H1 (cell line): Measurements from ENCODE around the gene ASTN1. TPM values are rescaled to one million over a fixed set of nuclear protein-coding genes. Genes with fewer than 3 reads are reported as not detected.

ENCODE experiments used
- CTCF ChIA-PET: fragments of 300-600 bp; sonication (Branson Sonifier 250); formaldehyde crosslinking; loops from one replicate; lab custom pipeline; 2021; ENCODE audit not compliant: partially characterized antibody; lab: Charles Lee
- POLR2A ChIA-PET: fragments of 300-600 bp; sonication (Branson Sonifier 250); formaldehyde crosslinking; loops from one replicate; lab custom pipeline; 2021; ENCODE audit warnings: inconsistent platforms; ENCODE audit not compliant: partially characterized antibody; lab: Charles Lee
- DNase-seq, 2 experiments: peaks; one replicate each; pipeline versions ENCODE4 v3.0.0 to v3.0.0-alpha.2; 2010 to 2022; ENCODE audit warnings: low spot score in 2 of 2, low read depth in 1 of 2, mixed read lengths in 1 of 2
- FAIRE-seq: peaks from 2 replicates; lab custom pipeline; 2011; peaks lifted over from hg19 to GRCh38; lab: Jason Lieb, UNC
- H2AFZ ChIP-seq: 2 replicates; pipeline ENCODE4 v1.8.1; 2012; ENCODE audit warnings: low read length, inconsistent platforms
- H2AK5ac ChIP-seq: 2 replicates; pipeline ENCODE4 v1.6.1; 2013; ENCODE audit warnings: low read depth, low read length
- H2BK120ac ChIP-seq: replicated peaks from 2 replicates; pipeline ENCODE3; 2013; ENCODE audit warnings: low read depth, low read length, inconsistent platforms
- H2BK12ac ChIP-seq: 2 replicates; pipeline ENCODE4 v1.6.1; 2013; ENCODE audit warnings: low read depth, low read length
- H2BK15ac ChIP-seq: 2 replicates; pipeline ENCODE4 v1.6.1; 2013; ENCODE audit warnings: low read length
- H2BK20ac ChIP-seq: 2 replicates; pipeline ENCODE4 v1.6.1; 2013; ENCODE audit warnings: low read length
- H2BK5ac ChIP-seq: 2 replicates; pipeline ENCODE4 v1.6.1; 2013; ENCODE audit warnings: low read depth, low read length
- H3K14ac ChIP-seq: 2 replicates; pipeline ENCODE4 v1.6.1; 2013; ENCODE audit warnings: inconsistent platforms; ENCODE audit not compliant: insufficient read length
- H3K18ac ChIP-seq: 2 replicates; pipeline ENCODE4 v1.6.1; 2013; ENCODE audit warnings: low read length; ENCODE audit errors: extremely low read depth
- H3K23ac ChIP-seq: 2 replicates; pipeline ENCODE4 v1.6.1; 2013; ENCODE audit warnings: inconsistent platforms; ENCODE audit not compliant: insufficient read length
- H3K23me2 ChIP-seq: 2 replicates; pipeline ENCODE4 v1.6.1; 2013; ENCODE audit warnings: low read depth, low read length
- H3K27ac ChIP-seq: 2 replicates; pipeline ENCODE4 v1.6.1; 2011; ENCODE audit warnings: low read depth, low read length, inconsistent platforms
- H3K27me3 ChIP-seq, 4 experiments: replicated peaks in 1 of 4; 1 replicate in 1 of 4; 2 replicates in 3 of 4; pipeline versions ENCODE4 v1.6.1 to v1.8.1; 2011 to 2013; ENCODE audit warnings: low read length in 3 of 4, mild to moderate bottlenecking in 3 of 4, inconsistent platforms in 2 of 4, mixed read lengths in 2 of 4, moderate library complexity in 1 of 4; ENCODE audit not compliant: control insufficient read depth in 3 of 4, insufficient read depth in 3 of 4; ENCODE audit errors: extremely low read depth in 1 of 4
- H3K36me3 ChIP-seq, 4 experiments: 2 replicates each; pipeline versions ENCODE4 v1.6.1 to v1.8.1; 2011 to 2013; ENCODE audit warnings: mild to moderate bottlenecking in 4 of 4, low read length in 3 of 4, moderate library complexity in 2 of 4, control low read depth in 1 of 4, inconsistent platforms in 1 of 4; ENCODE audit not compliant: insufficient read depth in 4 of 4, control insufficient read depth in 2 of 4
- H3K4ac ChIP-seq: replicated peaks from 2 replicates; pipeline ENCODE3; 2013; ENCODE audit warnings: low read length, low read depth, mixed read lengths, inconsistent platforms; ENCODE audit not compliant: insufficient read length
- H3K4me1 ChIP-seq, 4 experiments: replicated peaks in 1 of 4; 1 replicate in 1 of 4; 2 replicates in 3 of 4; pipeline versions ENCODE4 v1.6.1 to v1.8.1; 2011 to 2013; ENCODE audit warnings: low read length in 3 of 4, inconsistent platforms in 2 of 4, mixed read lengths in 1 of 4; ENCODE audit not compliant: insufficient read depth in 4 of 4, control insufficient read depth in 3 of 4
- H3K4me2 ChIP-seq, 2 experiments: 2 replicates each; pipeline versions ENCODE4 v1.6.1 to v1.8.1; 2011 to 2013; ENCODE audit warnings: low read depth in 2 of 2, low read length in 2 of 2, control low read depth in 1 of 2, inconsistent platforms in 1 of 2, mild to moderate bottlenecking in 1 of 2; ENCODE audit not compliant: insufficient read depth in 1 of 2
- H3K4me3 ChIP-seq, 4 experiments: fragments of 200-600, 300-600 bp in 1 of 4; sonication (generic), shearing (Covaris generic), sonication (Bioruptor Twin) in 1 of 4; 2 replicates each; pipeline versions ENCODE4 v1.5.1 to v1.8.1; 2011 to 2016; ENCODE audit warnings: low read length in 4 of 4, low read depth in 3 of 4, control low read depth in 2 of 4, inconsistent platforms in 2 of 4, mild to moderate bottlenecking in 2 of 4, mixed read lengths in 1 of 4, moderate library complexity in 1 of 4; ENCODE audit not compliant: insufficient read depth in 2 of 4; ENCODE audit errors: extremely low read depth in 1 of 4
- H3K56ac ChIP-seq: replicated peaks from 2 replicates; pipeline ENCODE3; 2013; ENCODE audit warnings: low read depth, mild to moderate bottlenecking, mixed read lengths, low read length, inconsistent platforms; ENCODE audit not compliant: insufficient read length
- H3K79me1 ChIP-seq: 2 replicates; pipeline ENCODE4 v1.6.1; 2013; ENCODE audit warnings: low read depth, low read length, control low read depth
- H3K79me2 ChIP-seq, 2 experiments: 2 replicates each; pipeline versions ENCODE4 v1.6.1 to v1.8.1; 2012 to 2013; ENCODE audit warnings: low read length in 2 of 2, mild to moderate bottlenecking in 2 of 2, inconsistent platforms in 1 of 2; ENCODE audit not compliant: insufficient read depth in 2 of 2, control insufficient read depth in 1 of 2
- H3K9ac ChIP-seq, 4 experiments: replicated peaks in 1 of 4; 1 replicate in 1 of 4; 2 replicates in 3 of 4; pipeline versions ENCODE4 v1.6.1 to v1.8.1; 2011 to 2013; ENCODE audit warnings: low read depth in 3 of 4, low read length in 3 of 4, control low read depth in 2 of 4, mild to moderate bottlenecking in 2 of 4, moderate library complexity in 2 of 4, inconsistent platforms in 1 of 4; ENCODE audit errors: extremely low read depth in 1 of 4
- H3K9me3 ChIP-seq, 2 experiments: 2 replicates each; pipeline versions ENCODE4 v1.6.1 to v1.8.1; 2012 to 2013; ENCODE audit warnings: mild to moderate bottlenecking in 2 of 2, moderate library complexity in 2 of 2, control low read depth in 1 of 2, inconsistent platforms in 1 of 2, low read depth in 1 of 2, low read length in 1 of 2, mixed read lengths in 1 of 2; ENCODE audit not compliant: insufficient read depth in 2 of 2
- H4K20me1 ChIP-seq, 2 experiments: replicated peaks in 1 of 2; 2 replicates each; pipeline versions ENCODE3 to v1.8.1; 2011 to 2013; ENCODE audit warnings: inconsistent platforms in 2 of 2, low read length in 2 of 2, mild to moderate bottlenecking in 1 of 2; ENCODE audit not compliant: insufficient read depth in 2 of 2, control insufficient read depth in 1 of 2
- H4K5ac ChIP-seq: 2 replicates; pipeline ENCODE4 v1.6.1; 2013; ENCODE audit warnings: low read length, low read depth, mixed read lengths, inconsistent platforms; ENCODE audit not compliant: insufficient read length
- H4K8ac ChIP-seq: 2 replicates; pipeline ENCODE4 v1.8.0; 2013; ENCODE audit warnings: mild to moderate bottlenecking, moderate library complexity, low read length, inconsistent platforms; ENCODE audit not compliant: insufficient read depth; ENCODE audit errors: extremely low read depth
- H4K91ac ChIP-seq: replicated peaks from 2 replicates; pipeline ENCODE3; 2013; ENCODE audit warnings: low read length, mixed read lengths, inconsistent platforms; ENCODE audit not compliant: insufficient read length
- CBX8 ChIP-seq: fragments of 300-800, 300-1000 bp; sonication (generic); IDR thresholded peaks from 2 replicates; pipeline ENCODE4 v1.7.1; 2016; ENCODE audit warnings: low read depth, low read length, borderline replicate concordance
- CTCF ChIP-seq, 3 experiments: IDR thresholded peaks; 1 replicate in 2 of 3; 2 replicates in 1 of 3; pipeline versions ENCODE4 v1.5.1 to v1.6.1; 2011; ENCODE audit warnings: low read length in 3 of 3, mild to moderate bottlenecking in 3 of 3, inconsistent platforms in 2 of 3, low read depth in 1 of 3, moderate library complexity in 1 of 3; ENCODE audit not compliant: insufficient read depth in 1 of 3; ENCODE audit errors: control extremely low read depth in 1 of 3
- EGR1 ChIP-seq: IDR thresholded peaks from 2 replicates; pipeline ENCODE4 v1.6.1; 2011; ENCODE audit warnings: low read depth, low read length, borderline replicate concordance
- GABPA ChIP-seq: IDR thresholded peaks from 2 replicates; pipeline ENCODE4 v1.6.1; 2011; ENCODE audit warnings: mild to moderate bottlenecking, low read length, moderate library complexity, borderline replicate concordance; ENCODE audit not compliant: insufficient read depth
- GTF2F1 ChIP-seq: IDR thresholded peaks from 2 replicates; pipeline ENCODE4 v1.6.1; 2012; ENCODE audit warnings: low read depth, low read length, improper control_type of control experiment, borderline replicate concordance
- KDM1A ChIP-seq: fragments of 200-600, 300-600 bp; sonication (generic); IDR thresholded peaks from 2 replicates; pipeline ENCODE4 v1.7.1; 2016; ENCODE audit warnings: mild to moderate bottlenecking, low read length, borderline replicate concordance
- KDM5A ChIP-seq: fragments of 200-600 bp; IDR thresholded peaks from 2 replicates; pipeline ENCODE4 v1.7.1; 2012; ENCODE audit warnings: mild to moderate bottlenecking, low read length, inconsistent platforms, mixed read lengths
- RNF2 ChIP-seq: fragments of 200-900, 300-1000 bp; sonication (generic); IDR thresholded peaks from 2 replicates; pipeline ENCODE4 v1.7.1; 2016; ENCODE audit warnings: borderline replicate concordance, low read depth, mild to moderate bottlenecking, antibody characterized with exemption, low read length; ENCODE audit not compliant: poor library complexity, severe bottlenecking; ENCODE audit errors: missing control alignments
- SP2 ChIP-seq: IDR thresholded peaks from 2 replicates; pipeline ENCODE4 v1.6.1; 2012; ENCODE audit warnings: mild to moderate bottlenecking, low read length, inconsistent platforms
- SRF ChIP-seq: IDR thresholded peaks from 2 replicates; pipeline ENCODE4 v1.6.1; 2011; ENCODE audit warnings: mild to moderate bottlenecking, low read depth, low read length, moderate library complexity
- TCF12 ChIP-seq: IDR thresholded peaks from 2 replicates; pipeline ENCODE4 v1.6.1; 2011; ENCODE audit warnings: low read depth, mild to moderate bottlenecking, low read length
- WGBS, 2 experiments: shearing (Covaris generic) in 1 of 2; methylation state at CpG; one replicate each; pipeline versions ENCODE4 v1.1.6 to v1.1.7; 2013 to 2015; ENCODE audit warnings: low lambda C conversion rate in 2 of 2, mixed read lengths in 2 of 2, inconsistent platforms in 1 of 2, low coverage in 1 of 2, missing lambda C conversion rate in 1 of 2; ENCODE audit not compliant: insufficient replicate concordance in 2 of 2, insufficient coverage in 1 of 2, insufficient read length in 1 of 2; ENCODE audit errors: extremely low coverage in 1 of 2, missing lambda C conversion rate in 1 of 2; 5-methylcytosine and 5-hydroxymethylcytosine counted together
- polyA plus RNA-seq, 7 experiments: library from polyadenylated mRNA; depleted of rRNA in 3 of 7; stranded (reverse) in 5 of 7; unstranded in 2 of 7; fragments of >200 nt in 5 of 7; fragments of 200-250 nt in 2 of 7; gene quantifications; 1 replicate in 5 of 7; 2 replicates in 1 of 7; 4 replicates in 1 of 7; pipeline versions ENCODE4 v1.2.1 to v1.2.3, GENCODE V29; 2011 to 2013; ENCODE audit warnings: missing spikeins in 2 of 7, mixed read lengths in 2 of 7
- total RNA-seq: library from RNA; stranded (reverse); fragmentation: NEBNext Ultra II Directional; extraction: Animal tissue kit (Norgen Biotek cat#: 25700); gene quantifications from 2 replicates; pipeline ENCODE4 v1.2.1, GENCODE V29; 2021

Gene ASTN1
- total and polyA plus RNA-seq, 2 of the 8 experiments (the other 6 are each of a cell fraction or from before 2014, with no cell fraction given), result 2.9 to 4.1 TPM

GRCh38 chr1:176809292-176809691 is 355.2 kb downstream of the ASTN1 start:
- no peak overlapping the region for H3K14ac ChIP-seq
- no peak overlapping the region for H3K9ac ChIP-seq
- no peaks in the 10 kb centered on the region for H3K79me2 ChIP-seq
- no peaks in the 10 kb centered on the region for H3K36me3 ChIP-seq
- H3K27ac ChIP-seq, result no peak overlapping the region
- H3K4ac ChIP-seq, result no peak overlapping the region
- H2BK12ac ChIP-seq, result no peak overlapping the region
- WGBS, 2 experiments, result 90% methylated on average over 2 of the region's 2 CpGs; no CpG with 5 or more reads in 1 of the 2 experiments
- H2BK20ac ChIP-seq, result no peak overlapping the region
- H3K18ac ChIP-seq, result no peak overlapping the region
- H2BK120ac ChIP-seq, result no peak overlapping the region
- H4K5ac ChIP-seq, result no peak overlapping the region
- H3K4me1 ChIP-seq, result peaks cover 0 to 4% (median 1%) of the 10 kb centered on the region in 4 experiments; a peak in 1 of 7 replicates
- no peak overlapping the region for H2BK15ac ChIP-seq
- no peak overlapping the region for H4K8ac ChIP-seq
- no peak overlapping the region for H3K4me2 ChIP-seq
- no peak overlapping the region for H3K23ac ChIP-seq
- H4K20me1 ChIP-seq, result no peaks in the 10 kb centered on the region
- no peak overlapping the region for H2AK5ac ChIP-seq
- no peak overlapping the region for H2BK5ac ChIP-seq
- no peaks in the 10 kb centered on the region for H3K9me3 ChIP-seq
- CTCF ChIA-PET, result interaction anchor here (0.7 to 2.8 kb wide), 3 partner anchors 8 to 1582 kb away, joined by 3 to 10 read pairs (median 3); no protein-coding TSS in a partner anchor
- H3K23me2 ChIP-seq, result no peaks in the 10 kb centered on the region; the same call in 1 of the 2 replicates
- H3K56ac ChIP-seq, result no peak overlapping the region
- H3K27me3 ChIP-seq, result no peaks in the 10 kb centered on the region
- H3K4me3 ChIP-seq, result no peak overlapping the region
- no peak overlapping the region for H4K91ac ChIP-seq
- no peaks in the 10 kb centered on the region for H3K79me1 ChIP-seq
- POLR2A ChIA-PET, result no interaction called here
- no peak overlapping the region for H2AFZ ChIP-seq
- FAIRE-seq, result no peak
- no peak for DNase-seq
- TF ChIP-seq TCF12 (no peak), RNF2 (no peak), KDM5A (no peak), GTF2F1 (no peak), CTCF (IDR thresholded peaks at IDR 0.05; ENCODE audit: control extremely low read depth in 1 of 3, insufficient read depth in 1 of 3, low read depth in 1 of 3, low read length in 3 of 3) (no peak), SRF (no peak), SP2 (no peak), EGR1 (no peak), CBX8 (no peak), KDM1A (no peak), GABPA (no peak)
